ENCODE measurements around the gene RANBP9. TPM values are rescaled to one million over a fixed set of nuclear protein-coding genes. Genes with fewer than 3 reads are reported as not detected.

The RANBP9 gene
- total RNA-seq, 1 experiment from 2014 or later: 25.8 TPM

GRCh38 chr6:13733178-13733887, 21.7 kb upstream of the RANBP9 start:
- no peaks in the 10 kb centered on the region for H3K27me3 ChIP-seq (ENCODE audit: low read length)
- H3K27ac ChIP-seq (ENCODE audit: low read length): no peak overlapping the region
- no TSS peak for BruUV-seq (replicated peaks)
- H3K9me2 ChIP-seq (replicated peaks; ENCODE audit: low read length): no peaks in the 10 kb centered on the region
- intact Hi-C loops (cut with micrococcal nuclease): no loop called here
- H3K9ac ChIP-seq (ENCODE audit: low read length): no peak overlapping the region
- H3K36me3 ChIP-seq (ENCODE audit: low read depth, low read length): no peaks in the 10 kb centered on the region
- H3K79me2 ChIP-seq (ENCODE audit: low read length): no peaks in the 10 kb centered on the region
- H3K4me2 ChIP-seq (ENCODE audit: low read length): peak overlapping the region; percentile 76
- H3K9me3 ChIP-seq (ENCODE audit: low read length): no peaks in the 10 kb centered on the region
- H4K20me1 ChIP-seq (ENCODE audit: low read length): no peaks in the 10 kb centered on the region
- TF ChIP-seq EZH2phosphoT487 (IDR thresholded peaks at IDR 0.05; ENCODE audit: borderline replicate concordance, low read length): no peak
- no peak for TF ChIP-seq CTCF (conservative IDR thresholded peaks at IDR 0.05; ENCODE audit: low read depth, low read length)
- no peaks in the 10 kb centered on the region for H3F3A ChIP-seq (ENCODE audit: low read length, unreplicated experiment)
- peak; percentile 76 for ATAC-seq
- POLR2A ChIA-PET (ENCODE audit: unreplicated experiment): interaction anchor here (0.6 kb wide), 2 partner anchors 10 to 159 kb away, joined by 3 to 4 read pairs; partner anchors contain the start of gene SIRT5
- CTCF ChIA-PET: interaction anchor here (0.5 kb wide), 1 partner anchor 61 kb away, joined by 4 read pairs; no protein-coding TSS in a partner anchor
- H3K4me3 ChIP-seq (ENCODE audit: low read length): peak overlapping the region; percentile 50
- peaks cover 34% of the 10 kb centered on the region for H3K4me1 ChIP-seq (ENCODE audit: insufficient read depth, low read length)
- H2AFZ ChIP-seq (ENCODE audit: low read length): peak overlapping the region; percentile 69
- DNase-seq: peak; percentile 76

GRCh38 chr6:13730704-13731103, 19.1 kb upstream of the RANBP9 start:
- no peak for TF ChIP-seq EZH2phosphoT487 (IDR thresholded peaks at IDR 0.05; ENCODE audit: borderline replicate concordance, low read length)
- TF ChIP-seq EZH2 (IDR thresholded peaks at IDR 0.05; ENCODE audit: low read length, unreplicated experiment): no peak
- TF ChIP-seq CTCF (conservative IDR thresholded peaks at IDR 0.05; ENCODE audit: low read depth, low read length): no peak
- H3F3A ChIP-seq (ENCODE audit: low read length, unreplicated experiment): no peaks in the 10 kb centered on the region
- no peaks in the 10 kb centered on the region for H3K27me3 ChIP-seq (ENCODE audit: low read length)
- H3K4me3 ChIP-seq (ENCODE audit: low read length): no peak overlapping the region
- no peak overlapping the region for H3K9ac ChIP-seq (ENCODE audit: low read length)
- POLR2A ChIA-PET (ENCODE audit: unreplicated experiment): no interaction called here
- H3K4me1 ChIP-seq (ENCODE audit: insufficient read depth, low read length): peaks cover 54% of the 10 kb centered on the region
- no peak overlapping the region for H3K4me2 ChIP-seq (ENCODE audit: low read length)
- no peak for ATAC-seq
- no peak overlapping the region for H2AFZ ChIP-seq (ENCODE audit: low read length)
- DNase-seq: no peak
- H3K9me3 ChIP-seq (ENCODE audit: low read length): no peaks in the 10 kb centered on the region
- H3K36me3 ChIP-seq (ENCODE audit: low read depth, low read length): no peaks in the 10 kb centered on the region
- intact Hi-C loops (cut with micrococcal nuclease): no loop called here
- CTCF ChIA-PET: no interaction called here
- no peak overlapping the region for H3K27ac ChIP-seq (ENCODE audit: low read length)
- BruUV-seq (replicated peaks): no TSS peak
- H4K20me1 ChIP-seq (ENCODE audit: low read length): no peaks in the 10 kb centered on the region
- no peaks in the 10 kb centered on the region for H3K79me2 ChIP-seq (ENCODE audit: low read length)
- no peaks in the 10 kb centered on the region for H3K9me2 ChIP-seq (replicated peaks; ENCODE audit: low read length)

GRCh38 chr6:13729891-13730290, 18.3 kb upstream of the RANBP9 start:
- Histone ChIP-seq H2AFZ (ENCODE audit: low read length) (no peak overlapping the region), H3F3A (ENCODE audit: low read length, unreplicated experiment) (peaks cover 6% of the 10 kb centered on the region), H3K9me3 (ENCODE audit: low read length) (no peaks in the 10 kb centered on the region), H4K20me1 (ENCODE audit: low read length) (no peaks in the 10 kb centered on the region), H3K9ac (ENCODE audit: low read length) (no peak overlapping the region), H3K36me3 (ENCODE audit: low read depth, low read length) (no peaks in the 10 kb centered on the region), H3K4me3 (ENCODE audit: low read length) (no peak overlapping the region), H3K4me1 (ENCODE audit: insufficient read depth, low read length) (peaks cover 61% of the 10 kb centered on the region), H3K27me3 (ENCODE audit: low read length) (no peaks in the 10 kb centered on the region), H3K79me2 (ENCODE audit: low read length) (no peaks in the 10 kb centered on the region), H3K9me2 (replicated peaks; ENCODE audit: low read length) (no peaks in the 10 kb centered on the region), H3K4me2 (ENCODE audit: low read length) (peak overlapping the region; percentile 44), H3K27ac (ENCODE audit: low read length) (0 out of 2 replicates have a peak overlapping the region, but pooled peaks have one; percentile 8)
- no TSS peak for BruUV-seq (replicated peaks)
- DNase-seq: peak; percentile 66
- intact Hi-C loops (cut with micrococcal nuclease): loop anchor here (10.0 kb wide), 1 partner anchor 335 kb away; no protein-coding TSS in a partner anchor
- POLR2A ChIA-PET (ENCODE audit: unreplicated experiment): no interaction called here
- ATAC-seq: peak; percentile 33
- CTCF ChIA-PET: no interaction called here
- TF ChIP-seq EZH2 (IDR thresholded peaks at IDR 0.05; ENCODE audit: low read length, unreplicated experiment) (no peak), EZH2phosphoT487 (IDR thresholded peaks at IDR 0.05; ENCODE audit: borderline replicate concordance, low read length) (no peak), CTCF (conservative IDR thresholded peaks at IDR 0.05; ENCODE audit: low read depth, low read length) (no peak)
